K562 (cell line): ENCODE measurements around the gene EYA4.

Source experiments
- ARHGAP35 ChIP-seq: fragments of 450-650 bp; IDR thresholded peaks from 2 replicates; pipeline ENCODE4 v1.6.1; 2018; ENCODE audit not compliant: partially characterized antibody
- ATF1 ChIP-seq, 2 experiments: fragments of 450-650 bp in 1 of 2; IDR thresholded peaks; 2 replicates each; pipeline ENCODE4 v1.6.1; 2016; ENCODE audit warnings: missing compliant biosample characterization in 1 of 2, missing genetic modification characterization in 1 of 2
- BHLHE40 ChIP-seq: IDR thresholded peaks from 2 replicates; pipeline ENCODE4 v1.6.1; 2011; ENCODE audit warnings: low read length, improper control_type of control experiment
- CXXC5 ChIP-seq: fragments of 250-450 bp; sonication (Bioruptor Pico); IDR thresholded peaks from 2 replicates; pipeline ENCODE4 v1.8.0; 2022; ENCODE audit warnings: inconsistent platforms, mild to moderate bottlenecking, moderate library complexity
- EP400 ChIP-seq: fragments of 450-650 bp; IDR thresholded peaks from 2 replicates; pipeline ENCODE4 v1.6.1; 2017; ENCODE audit warnings: antibody characterized with exemption, mild to moderate bottlenecking, moderate library complexity
- ETV6 ChIP-seq, 3 experiments: fragments of 150-350 bp in 1 of 3; sonication (generic) in 1 of 3; formaldehyde crosslinking in 1 of 3; IDR thresholded peaks; 2 replicates each; pipeline versions ENCODE4 v1.6.1 to v1.8.0; 2014 to 2022; ENCODE audit warnings: borderline replicate concordance in 2 of 3, low read depth in 2 of 3, antibody characterized with exemption in 1 of 3, low read length in 1 of 3, mild to moderate bottlenecking in 1 of 3, missing genetic modification reagents in 1 of 3
- JUND ChIP-seq, 2 experiments: IDR thresholded peaks; 2 replicates in 1 of 2; 3 replicates in 1 of 2; pipeline ENCODE4 v1.6.1; 2011; ENCODE audit warnings: borderline replicate concordance in 2 of 2, low read depth in 2 of 2, low read length in 2 of 2, improper control_type of control experiment in 1 of 2, missing biosample characterization in 1 of 2, missing genetic modification characterization in 1 of 2, missing genetic modification reagents in 1 of 2
- NKRF ChIP-seq: fragments of 450-650 bp; IDR thresholded peaks from 2 replicates; pipeline ENCODE4 v1.6.1; 2016; ENCODE audit warnings: borderline replicate concordance
- OTX1 ChIP-seq: fragments of 450-650 bp; formaldehyde crosslinking; IDR thresholded peaks from 2 replicates; pipeline ENCODE4 v1.4.0; 2022; ENCODE audit warnings: mild to moderate bottlenecking
- POLR2AphosphoS5 ChIP-seq: IDR thresholded peaks from 2 replicates; pipeline ENCODE4 v1.6.1; 2011; ENCODE audit warnings: mild to moderate bottlenecking, low read depth, low read length, moderate library complexity; ENCODE audit not compliant: control insufficient read depth, insufficient read depth
- SAP30 ChIP-seq: fragments of 200-600 bp; sonication (generic); IDR thresholded peaks from 2 replicates; pipeline ENCODE4 v1.6.1; 2012; ENCODE audit warnings: borderline replicate concordance, low read depth, mild to moderate bottlenecking, moderate library complexity, low read length, control low read depth, inconsistent platforms; ENCODE audit not compliant: insufficient read depth, poor library complexity, severe bottlenecking
- SP2 ChIP-seq: IDR thresholded peaks from 2 replicates; pipeline ENCODE4 v1.6.1; 2011; ENCODE audit warnings: mild to moderate bottlenecking, low read depth, low read length, moderate library complexity; ENCODE audit not compliant: poor library complexity, severe bottlenecking; ENCODE audit errors: extremely low read depth
- TEAD1 ChIP-seq, 2 experiments: fragments of 450-650 bp in 1 of 2; sonication (generic) in 1 of 2; formaldehyde crosslinking; IDR thresholded peaks; 2 replicates each; pipeline versions ENCODE4 v1.4.0 to v1.8.0; 2020 to 2022; ENCODE audit warnings: mild to moderate bottlenecking in 2 of 2, missing genetic modification reagents in 1 of 2

- TF ChIP-seq SAP30 (no peak), SP2 (no peak), CXXC5 (CRISPR knock-in tag) (no peak), BHLHE40 (no peak), JUND (IDR thresholded peaks at IDR 0.05; ENCODE audit: borderline replicate concordance, low read depth, low read length) (no peak), JUND (tag; IDR thresholded peaks at IDR 0.05; ENCODE audit: borderline replicate concordance, low read depth, low read length) (no peak), ETV6 (IDR thresholded peaks at IDR 0.05; ENCODE audit: borderline replicate concordance in 1 of 2, low read depth in 2 of 2, low read length in 1 of 2) (no peak), ETV6 (CRISPR knock-in tag; IDR thresholded peaks at IDR 0.05; ENCODE audit: borderline replicate concordance) (no peak), TEAD1 (CRISPR knock-in tag; IDR thresholded peaks at IDR 0.05) (no peak), NKRF (no peak), ARHGAP35 (no peak), EP400 (no peak), ATF1 (CRISPR knock-in tag; IDR thresholded peaks at IDR 0.05) (no peak), ATF1 (tag; IDR thresholded peaks at IDR 0.05) (no peak), POLR2AphosphoS5 (no peak), OTX1 (CRISPR knock-in tag) (no peak)
Observed at GRCh38 chr6:133466680-133467079, 225.5 kb downstream of the EYA4 start.
